Caki2 (cell line): Measurements from ENCODE around the gene UBAC1. TPM values are rescaled to one million over a fixed set of nuclear protein-coding genes. Genes with fewer than 3 reads are reported as not detected.
"Not testable (repeated sequence)": the region's sequence is repeated elsewhere in the genome, so short reads cannot be mapped to it uniquely, and the experiment has no call there.

Experiments used
- DNase-seq: peaks from one replicate; pipeline ENCODE4 v3.0.0-alpha.2; 2015; ENCODE audit warnings: low read depth
- in situ Hi-C: cut with HindIII; loops from 2 replicates; pipeline ENCODE4 v1.10.0; 2016; ENCODE audit warnings: low sequenced_read_pairs, low pct_unique_long_range_greater_than_20kb, mixed read lengths
- total RNA-seq: library from RNA; depleted of rRNA; stranded (reverse); fragments of >200 nt; shearing (Covaris generic); gene quantifications from 2 replicates; pipeline ENCODE4 v1.2.3, GENCODE V29; 2014; ENCODE audit warnings: low replicate concordance

UBAC1 gene
- total RNA-seq, 1 experiment from 2014 or later = 72.0 TPM

DNA sequence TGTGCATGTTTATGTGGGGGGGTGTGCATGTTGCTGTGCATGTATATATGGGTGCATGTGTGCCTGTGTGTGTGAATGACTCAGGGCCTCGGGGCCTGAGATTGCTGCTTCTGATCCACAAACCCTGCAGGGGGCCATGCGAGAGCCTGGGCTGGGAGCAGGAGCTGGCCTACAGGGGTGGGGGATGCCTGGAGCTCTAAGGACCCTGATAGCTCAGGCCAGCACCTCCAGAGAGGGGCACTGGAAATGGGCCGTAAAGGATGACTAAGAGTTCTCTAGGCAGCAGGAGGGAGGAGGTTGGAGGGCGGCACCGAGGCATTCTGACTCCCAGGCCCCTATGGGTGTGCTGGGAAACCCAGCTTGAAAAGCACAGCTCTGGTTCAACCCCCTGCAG is 6.9 kb upstream of the UBAC1 start:
- in situ Hi-C loops = no loop called here
- no peak for DNase-seq

- DNase-seq, in situ Hi-C loops: not testable (repeated sequence)
Observed at GRCh38 chr9:135966916-135967260, 5.7 kb upstream of the UBAC1 start.

- in situ Hi-C loops = no loop called here
- no peak for DNase-seq
Observed at GRCh38 chr9:135965124-135965756, 4.1 kb upstream of the UBAC1 start.

DNA sequence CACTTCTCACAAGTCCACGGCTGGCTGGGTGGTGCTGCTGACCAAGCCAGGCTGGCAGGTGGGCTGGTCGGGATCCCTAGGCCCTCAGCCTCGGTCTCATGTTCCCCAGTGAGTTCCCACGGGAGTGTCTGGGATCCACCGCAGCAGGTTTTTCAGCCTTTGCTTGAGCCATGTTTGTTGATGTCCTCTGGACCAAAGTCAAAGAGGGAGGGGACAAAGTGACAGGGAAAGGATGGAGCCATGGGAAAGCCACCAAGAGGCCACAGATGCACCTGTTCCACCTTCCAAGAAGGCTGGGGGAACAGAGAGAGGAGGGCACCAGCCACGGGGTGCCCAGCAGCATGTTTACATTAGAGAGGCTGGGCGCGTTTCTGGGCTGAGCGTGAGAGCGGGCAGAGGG is 2.8 kb upstream of the UBAC1 start:
- no peak for DNase-seq
- in situ Hi-C loops = no loop called here

- in situ Hi-C loops = no loop called here
- DNase-seq = no peak
Observed at GRCh38 chr9:135963338-135963737, 2.2 kb upstream of the UBAC1 start.

DNA sequence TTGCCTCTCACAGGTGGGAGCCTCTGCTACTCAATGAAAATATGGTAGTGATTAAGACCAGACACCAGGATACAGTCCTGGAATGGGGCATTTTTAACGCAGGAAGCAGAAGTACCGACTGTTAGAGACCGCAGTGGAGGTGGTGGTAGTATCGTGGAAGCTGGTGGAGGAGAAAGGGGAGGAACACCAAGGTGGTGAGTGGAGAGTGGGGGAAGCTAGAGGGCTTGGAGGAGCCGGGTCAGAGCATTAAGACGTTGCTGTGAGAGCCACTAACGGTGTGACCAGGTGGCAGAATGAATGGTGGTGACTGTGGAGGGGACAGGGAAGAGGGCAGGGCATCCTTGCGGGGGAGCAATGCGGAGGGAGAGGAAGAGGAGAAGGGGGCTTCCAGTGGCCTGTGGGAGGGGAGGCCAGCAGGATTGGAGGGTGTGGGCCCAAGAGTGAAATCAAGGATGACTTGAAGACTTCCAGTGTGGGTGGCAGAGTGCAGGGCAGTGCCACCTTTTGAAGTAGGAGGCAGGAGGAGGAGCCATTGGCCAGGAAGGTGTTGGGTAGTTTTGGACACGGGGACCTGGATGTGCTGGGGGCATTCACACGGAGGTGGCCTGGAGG is 1.6 kb upstream of the UBAC1 start:
- in situ Hi-C loops = no loop called here

DNA sequence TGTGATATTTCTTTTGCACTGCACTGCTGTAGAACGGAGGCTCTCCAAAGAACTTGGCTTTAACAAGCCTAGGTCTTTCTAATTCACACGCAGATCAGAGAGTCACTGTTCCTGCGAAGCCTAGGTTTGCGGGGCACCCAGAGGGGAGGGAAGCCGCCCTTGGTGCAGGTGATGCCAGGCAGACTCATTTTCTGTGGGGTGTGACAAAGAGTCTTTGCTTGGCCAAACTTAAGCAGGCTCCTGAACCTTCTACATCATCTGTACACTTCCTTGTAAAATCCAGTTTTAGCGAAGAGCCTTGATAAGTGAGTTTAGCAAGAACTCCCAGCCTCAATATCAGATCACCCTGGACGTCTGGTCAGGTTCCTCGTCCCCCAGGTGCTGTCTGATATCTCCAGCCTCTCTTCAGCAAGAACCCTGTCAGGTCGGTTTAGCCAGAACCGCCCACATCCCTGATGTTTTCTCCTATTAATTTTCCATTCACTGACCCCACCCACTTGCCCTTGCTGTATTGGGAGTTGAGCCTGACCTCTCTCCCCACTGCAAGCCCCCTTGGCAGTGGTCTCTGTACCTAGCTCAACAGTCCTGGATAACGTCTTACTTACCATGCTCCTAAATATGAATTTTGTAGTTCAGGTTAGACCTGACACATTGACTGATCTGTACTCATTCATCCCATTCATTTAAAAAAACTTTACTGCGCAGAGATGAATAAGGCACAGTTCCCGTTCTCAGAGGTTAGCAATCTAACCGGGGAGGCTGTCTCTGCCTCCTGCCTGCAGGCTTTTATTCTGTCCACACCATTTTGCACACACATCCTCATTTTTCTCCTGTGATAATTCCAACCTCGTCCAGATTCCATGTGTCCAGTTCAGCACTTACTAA is 880 bp upstream of the UBAC1 start:
- in situ Hi-C loops = no loop called here

More for the DNA sequence above, 1.6 kb upstream of the UBAC1 start:
- no peak for DNase-seq

DNA sequence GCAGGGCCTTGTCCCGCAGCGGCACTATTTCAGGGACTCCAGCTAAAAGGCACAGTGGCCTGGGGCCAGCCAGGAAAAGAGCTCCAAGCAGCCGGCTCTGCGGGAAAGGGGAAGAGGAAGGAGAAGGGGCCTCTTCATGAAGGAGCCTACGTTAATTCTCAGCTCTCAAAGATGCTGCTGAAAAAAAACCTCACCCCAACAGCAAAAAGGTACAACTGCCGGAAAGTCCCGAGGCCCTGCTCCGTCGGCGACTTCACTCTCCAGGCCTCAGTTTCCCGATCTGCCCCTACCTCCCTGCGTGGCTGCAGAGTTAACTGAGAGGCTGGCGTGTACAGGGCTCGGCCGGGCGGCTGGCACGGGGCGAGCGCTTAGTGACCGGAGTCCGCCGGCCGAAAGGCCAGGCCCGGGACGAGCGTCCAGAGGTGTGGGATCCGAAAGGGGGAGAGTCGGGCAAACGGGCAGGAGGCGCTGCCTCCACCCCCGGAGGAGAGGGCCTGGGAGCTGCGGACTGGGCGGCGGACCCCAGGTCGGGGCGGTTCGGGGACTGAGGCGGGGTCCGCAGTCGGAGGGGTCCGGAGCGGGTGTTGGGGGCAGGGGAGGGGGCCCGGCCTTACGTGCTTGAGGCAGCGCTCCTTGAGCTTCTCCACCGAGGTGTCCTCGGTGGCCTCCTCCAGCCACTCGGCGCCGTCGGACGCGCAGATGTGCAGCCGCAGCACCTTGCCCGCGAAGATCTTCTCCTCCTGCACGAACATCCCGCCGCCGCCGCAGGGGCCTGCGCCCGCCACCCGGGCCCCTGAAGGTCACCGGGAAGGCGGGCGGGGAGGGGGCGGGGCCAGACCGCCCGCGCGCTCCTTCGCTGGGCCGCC is 529 bp downstream of the UBAC1 start:
- peak; percentile 12 for DNase-seq
- in situ Hi-C loops = no loop called here

More for the DNA sequence above, 880 bp upstream of the UBAC1 start:
- DNase-seq = no peak

DNA sequence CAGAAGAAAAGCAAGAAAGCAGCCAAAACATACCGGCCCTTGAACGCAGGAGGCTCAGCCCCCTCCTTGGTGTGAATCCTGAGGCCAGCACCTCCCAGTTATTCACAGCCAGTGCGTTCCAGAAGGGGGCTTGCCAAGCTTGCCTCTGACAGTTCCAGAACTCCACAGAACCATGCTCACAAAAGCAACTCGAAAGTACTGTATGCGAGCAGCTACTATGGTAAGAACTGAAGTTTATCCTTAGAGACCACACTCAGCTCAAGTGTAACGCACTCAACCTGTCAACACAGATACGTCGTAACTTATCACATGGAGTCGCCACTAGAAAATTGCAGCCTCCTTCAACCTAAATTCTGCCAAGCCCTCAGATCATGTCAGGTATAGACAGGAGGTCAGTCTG is 1.4 kb downstream of the UBAC1 start:
- in situ Hi-C loops = no loop called here
- no peak for DNase-seq

GRCh38 chr9:135958485-135958884 is 2.7 kb downstream of the UBAC1 start:
- DNase-seq = no peak
- in situ Hi-C loops = no loop called here

DNA sequence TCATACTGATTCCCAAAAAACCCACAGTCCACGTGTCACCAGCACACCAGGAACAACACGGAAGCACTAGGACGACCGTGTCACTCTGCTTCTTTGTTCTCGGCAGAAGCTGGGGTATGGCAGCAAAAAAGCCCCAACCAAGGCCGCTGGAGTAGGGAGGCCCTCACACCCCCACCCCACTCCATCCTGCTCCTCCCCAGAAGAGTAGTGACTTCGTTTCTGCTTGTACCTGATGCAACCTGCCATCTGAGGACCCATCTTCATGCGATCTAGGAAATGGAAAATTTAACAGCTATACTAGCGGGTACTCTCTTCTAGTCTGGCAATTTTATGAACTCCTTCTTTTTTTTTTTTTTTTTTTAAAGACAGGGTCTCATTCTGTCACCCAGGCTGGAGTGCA is 3.7 kb downstream of the UBAC1 start:
- in situ Hi-C loops = no loop called here
- no peak for DNase-seq

DNA sequence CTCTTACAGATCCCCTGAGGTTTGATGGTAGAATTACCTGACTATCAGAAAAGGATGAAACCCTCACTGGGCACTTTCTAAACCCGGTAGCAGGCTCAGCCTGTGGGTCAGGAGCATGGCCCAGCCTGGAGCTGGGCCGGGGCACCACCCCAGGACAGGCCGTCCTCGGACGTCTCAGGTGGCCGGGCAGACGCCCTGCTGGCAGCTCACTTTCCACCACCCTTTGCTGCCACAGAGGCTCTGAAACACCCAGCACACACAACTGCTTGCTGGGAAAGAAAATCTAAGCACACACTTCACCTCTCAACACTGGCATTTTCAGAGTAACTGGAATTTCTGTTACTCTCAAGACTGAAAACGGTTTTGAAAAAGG is 4.4 kb downstream of the UBAC1 start:
- DNase-seq = no peak
- in situ Hi-C loops = no loop called here

GRCh38 chr9:135955934-135956801 is 5.0 kb downstream of the UBAC1 start:
- in situ Hi-C loops = no loop called here
- no peak for DNase-seq

DNA sequence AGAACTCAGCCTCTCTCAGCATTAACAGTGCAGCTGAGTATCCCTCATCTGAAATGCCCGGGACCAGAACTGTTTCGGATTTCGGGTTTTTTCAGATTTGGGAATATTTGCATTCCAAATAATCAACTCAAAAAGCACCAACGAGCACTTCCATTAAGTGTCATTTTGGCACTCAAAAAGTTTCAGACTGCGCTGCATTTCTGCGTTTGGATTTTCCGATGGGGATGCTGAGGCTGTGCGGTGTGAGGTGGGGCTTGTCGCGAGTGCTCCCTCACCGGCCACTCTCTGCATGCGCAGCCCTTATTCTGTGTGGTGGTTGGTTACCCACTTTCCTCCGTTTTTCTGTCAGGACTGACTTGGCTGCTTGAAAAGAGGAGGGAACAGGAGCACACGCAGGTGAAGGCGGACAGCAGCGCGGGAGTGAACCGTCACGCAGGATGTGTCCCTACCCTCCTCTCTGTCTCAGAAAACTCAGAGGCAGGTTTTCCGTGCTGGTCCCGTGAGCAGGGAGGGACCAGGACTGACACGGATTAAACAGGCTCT is 8.4 kb downstream of the UBAC1 start:
- no peak for DNase-seq
- in situ Hi-C loops = no loop called here

DNA sequence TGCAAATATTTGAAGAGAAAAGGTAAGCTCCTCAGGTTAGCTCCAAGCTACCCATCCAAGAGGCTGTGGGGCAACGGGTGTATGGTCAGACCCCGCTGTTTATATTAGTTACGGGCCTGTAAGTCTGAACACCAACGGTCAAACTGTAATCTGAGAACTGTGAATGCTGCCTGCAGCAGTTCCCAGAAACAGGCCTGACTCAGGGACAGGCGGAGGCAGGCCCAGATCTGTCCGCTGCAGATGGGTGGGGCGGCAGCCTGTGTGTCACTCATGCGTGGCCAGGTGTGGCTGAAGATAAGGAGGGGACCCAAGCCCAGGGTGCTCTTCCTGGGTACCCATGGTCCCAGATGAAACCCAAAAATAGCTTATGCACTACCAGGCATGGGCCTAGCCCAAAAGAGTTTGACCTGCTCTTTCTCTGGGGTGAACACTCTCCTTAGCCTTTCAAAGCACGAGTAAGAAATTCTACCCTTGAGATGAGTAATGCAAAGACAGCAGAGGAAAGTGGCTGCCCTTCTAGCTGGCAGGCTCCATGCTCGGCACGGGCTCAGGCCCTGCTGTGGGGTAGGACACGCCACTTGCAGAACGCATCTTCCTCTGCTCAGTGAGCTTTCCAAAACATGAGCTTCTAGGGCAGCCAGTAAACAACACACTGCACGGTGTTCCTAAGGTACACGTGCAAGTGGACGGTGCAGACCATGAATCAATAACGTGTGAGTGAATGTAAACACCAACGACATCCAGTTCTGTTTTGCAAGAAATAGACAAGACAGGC is 9.1 kb downstream of the UBAC1 start:
- in situ Hi-C loops = no loop called here
- DNase-seq = peak; percentile 93

- DNase-seq, in situ Hi-C loops: not testable (repeated sequence)
Observed at GRCh38 chr9:135951310-135951709, 9.9 kb downstream of the UBAC1 start.

GRCh38 chr9:135950841-135951240 is 10.3 kb downstream of the UBAC1 start:
- DNase-seq, in situ Hi-C loops: not testable (repeated sequence)
